ENCODE results near the gene CREB3L2. TPM values are rescaled to one million over a fixed set of nuclear protein-coding genes. Genes with fewer than 3 reads are reported as not detected.
"Not testable (repeated sequence)": the region's sequence is repeated elsewhere in the genome, so short reads cannot be mapped to it uniquely, and the experiment has no call there.

CREB3L2 gene
- polyA plus RNA-seq, 3 donors: 49.4 to 55.1 (median 49.7) TPM

DNA sequence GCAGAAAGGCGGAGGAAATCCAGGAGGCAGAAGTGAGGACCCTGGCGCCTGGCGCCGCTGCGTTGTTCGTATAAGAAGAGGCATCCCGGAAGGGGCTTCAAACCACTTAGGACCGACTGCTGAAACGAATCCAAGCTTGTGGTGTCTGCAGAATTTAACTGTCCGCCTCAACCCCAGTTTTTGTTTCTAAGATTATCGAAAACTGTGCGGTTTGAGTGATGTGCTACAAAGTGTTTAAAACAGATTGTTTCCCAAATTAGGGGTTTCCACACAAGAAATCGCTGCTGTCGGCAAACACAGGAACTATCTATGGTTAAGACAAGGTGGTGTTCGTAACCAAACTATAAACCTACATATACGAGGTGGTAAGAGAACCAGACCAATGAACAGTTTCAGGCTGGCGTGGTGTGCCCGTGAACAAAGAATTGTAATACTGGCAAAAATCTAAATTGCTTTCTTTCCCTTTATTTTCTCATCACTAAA lies 154.3 kb downstream of the CREB3L2 start:
- no peak for DNase-seq

DNA sequence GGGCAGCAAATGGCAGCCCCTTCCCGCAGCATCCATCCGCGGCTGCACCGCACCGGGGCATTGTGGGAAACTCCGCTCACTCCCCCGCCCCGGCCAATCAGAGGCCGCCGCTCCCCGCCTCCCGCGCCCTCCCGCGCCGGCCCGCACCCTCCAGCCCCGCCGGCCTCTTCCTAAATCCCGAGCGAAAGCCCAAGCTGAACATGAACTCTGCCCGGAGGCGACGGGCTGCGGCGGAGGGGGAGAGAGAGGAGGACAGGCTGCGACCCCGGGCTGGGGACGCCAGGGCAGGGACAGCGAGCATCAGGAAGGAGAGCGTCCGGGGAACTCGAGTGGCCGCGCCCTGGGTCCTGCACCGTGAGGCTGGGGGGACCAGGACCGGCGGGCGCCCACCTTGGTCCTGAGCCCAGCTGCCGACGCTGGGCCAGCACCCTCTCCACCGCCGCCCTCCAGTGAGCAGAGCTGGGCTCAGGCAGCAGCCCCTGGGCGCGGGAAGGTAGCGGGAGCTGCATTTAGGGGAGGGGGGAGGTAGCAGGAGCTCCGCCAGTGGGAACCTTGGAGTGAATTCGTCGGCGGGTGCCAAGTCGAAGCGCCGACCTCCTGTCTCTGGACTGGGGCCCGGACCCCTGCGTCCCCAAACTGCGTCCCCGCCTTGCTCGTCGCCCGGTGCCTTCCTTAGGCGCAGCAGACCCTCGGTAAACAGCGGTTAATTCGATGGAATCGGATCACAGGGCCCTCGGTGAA lies 154.9 kb downstream of the CREB3L2 start, which contains the start of gene DGKI:
Gene DGKI (minus strand): TSS at position 148 of the 741 bp plus-strand sequence.
- DNase-seq: peak; percentile 15

DNA sequence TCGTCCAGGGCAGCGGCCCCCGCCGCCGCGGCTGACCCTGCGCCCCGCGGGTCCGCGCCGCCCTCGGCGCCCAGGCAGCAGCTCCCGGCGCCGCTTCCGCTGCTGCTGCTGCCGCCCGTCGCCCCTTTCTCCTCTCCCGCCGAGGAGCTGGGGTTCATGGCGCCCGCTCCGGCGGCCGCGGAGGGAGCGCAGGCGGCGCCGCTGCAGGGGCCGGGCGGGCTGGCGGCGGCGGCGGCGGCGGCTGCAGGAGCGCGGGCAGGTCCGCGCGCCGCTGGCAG lies 155.4 kb downstream of the CREB3L2 start:
- DNase-seq: no peak

DNA sequence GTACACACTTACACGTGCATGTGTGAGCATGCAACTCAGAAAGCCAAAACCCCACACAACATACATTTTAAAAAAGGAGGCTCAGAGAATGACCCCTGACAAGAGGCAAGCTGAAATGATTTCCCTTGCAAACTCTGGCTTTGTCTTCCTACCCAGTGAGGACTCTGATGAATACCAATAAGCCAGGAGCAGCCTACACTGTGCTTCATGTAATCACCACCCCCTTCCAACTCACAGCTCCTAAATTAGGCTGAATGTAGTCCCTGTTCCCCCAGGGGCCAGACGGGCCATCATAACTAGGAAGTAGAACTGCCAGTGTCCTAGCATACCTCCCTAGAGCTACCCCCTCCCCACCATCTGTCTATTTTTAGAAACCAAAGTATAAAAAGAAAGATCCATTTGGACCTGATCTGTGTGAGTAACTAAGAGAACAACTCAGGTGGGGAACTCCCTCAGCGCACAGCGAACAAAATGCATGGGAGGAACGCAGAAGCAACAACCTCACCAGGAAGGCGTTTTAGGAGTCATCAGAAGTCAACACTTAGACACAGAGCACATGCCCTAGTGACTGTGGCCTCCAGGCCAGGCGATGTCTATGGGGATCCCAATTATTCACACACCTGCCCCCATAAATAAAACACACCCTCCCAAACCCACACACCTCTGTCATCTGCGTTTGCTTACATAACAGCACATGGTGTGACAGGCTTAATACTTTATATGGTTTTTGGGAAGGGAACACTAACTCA lies 157.0 kb downstream of the CREB3L2 start:
- no peak for DNase-seq

DNA sequence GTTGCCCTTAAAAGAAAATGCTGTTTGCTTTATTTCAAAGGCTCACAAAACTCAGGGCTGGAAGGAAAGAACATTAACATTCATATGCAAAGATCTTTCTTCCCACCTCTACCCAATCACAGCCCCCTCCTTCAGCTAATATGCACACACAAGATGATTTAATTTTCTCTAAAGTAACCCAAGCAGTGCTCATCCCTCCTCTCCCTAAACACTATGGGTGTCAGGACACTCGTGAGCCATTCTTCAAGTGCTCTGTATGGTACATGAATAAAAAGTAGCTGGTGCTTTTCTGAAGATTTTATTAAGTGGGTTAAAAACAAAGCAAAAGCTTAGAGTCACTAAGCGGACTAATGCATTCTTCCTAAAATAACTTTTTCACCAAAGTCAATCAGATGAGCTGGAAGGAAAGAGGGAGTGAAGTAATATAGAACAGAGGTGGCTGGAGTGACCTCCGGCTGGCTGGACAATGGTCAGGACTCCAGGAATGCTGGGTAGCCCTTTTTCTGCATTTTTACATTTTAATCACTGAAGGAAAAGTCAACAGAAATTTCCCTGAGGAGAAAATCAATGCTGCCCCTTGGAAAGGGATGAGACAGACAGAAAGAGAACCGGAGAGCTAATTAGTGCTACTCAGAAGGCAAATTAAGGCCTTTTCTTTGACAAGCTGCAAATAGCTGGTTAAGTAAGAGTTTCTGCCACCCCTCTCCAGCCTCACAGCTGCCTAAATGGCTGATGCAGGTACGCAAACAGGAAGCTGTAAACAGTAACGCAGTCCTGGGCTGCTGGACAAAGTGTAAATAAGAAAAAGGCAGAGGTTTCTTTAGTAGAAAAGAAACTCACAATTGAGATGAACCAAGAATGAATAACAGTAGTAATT lies 161.7 kb downstream of the CREB3L2 start:
- no peak for DNase-seq

DNA sequence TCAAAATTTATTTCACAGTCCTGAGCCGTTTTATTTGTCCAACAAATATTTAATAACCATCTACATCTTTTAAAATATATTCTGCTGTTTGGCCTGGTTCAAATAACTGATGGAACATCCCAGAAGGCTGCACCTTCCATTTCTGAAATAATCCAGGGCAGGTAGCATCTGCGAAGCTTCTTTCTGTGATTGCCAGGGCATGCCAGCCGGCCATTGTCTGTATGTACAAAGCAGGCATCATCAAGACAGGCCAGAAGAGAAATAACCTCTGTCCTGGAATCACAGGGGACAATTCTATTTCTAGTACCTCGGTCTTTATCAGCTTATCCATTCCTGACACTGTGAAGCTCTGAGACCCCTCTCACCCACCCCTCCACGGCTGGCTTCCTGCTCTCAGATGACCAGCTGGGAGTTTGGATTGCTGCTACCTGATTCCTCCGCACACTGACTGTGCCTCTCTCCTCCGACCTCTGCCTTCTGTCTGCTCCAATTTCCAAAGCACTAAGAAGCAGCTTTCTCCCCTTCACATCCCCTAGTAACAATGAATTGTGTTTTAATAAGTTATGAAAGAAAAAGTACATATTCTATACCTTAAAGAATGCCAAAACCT lies 163.1 kb downstream of the CREB3L2 start:
- DNase-seq: no peak

DNA sequence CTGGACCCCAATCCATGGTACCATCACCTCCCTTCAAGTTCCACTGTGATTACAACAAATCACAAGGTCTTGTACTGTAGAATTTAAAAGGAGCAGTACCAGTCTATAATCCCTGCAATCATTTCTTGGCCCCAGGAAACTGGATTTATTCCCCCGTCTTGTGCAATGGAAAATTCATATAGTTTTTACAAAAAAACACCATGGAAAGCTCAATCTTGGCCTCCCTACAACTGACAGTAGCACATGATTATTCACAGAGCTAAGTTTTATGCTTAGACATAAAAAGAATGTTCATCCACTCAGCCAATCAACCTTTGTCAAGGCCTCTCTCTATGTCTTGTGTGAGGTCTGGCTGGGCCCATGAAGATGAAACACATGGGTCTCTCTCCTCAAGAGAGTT lies 165.3 kb downstream of the CREB3L2 start:
- no peak for DNase-seq

DNA sequence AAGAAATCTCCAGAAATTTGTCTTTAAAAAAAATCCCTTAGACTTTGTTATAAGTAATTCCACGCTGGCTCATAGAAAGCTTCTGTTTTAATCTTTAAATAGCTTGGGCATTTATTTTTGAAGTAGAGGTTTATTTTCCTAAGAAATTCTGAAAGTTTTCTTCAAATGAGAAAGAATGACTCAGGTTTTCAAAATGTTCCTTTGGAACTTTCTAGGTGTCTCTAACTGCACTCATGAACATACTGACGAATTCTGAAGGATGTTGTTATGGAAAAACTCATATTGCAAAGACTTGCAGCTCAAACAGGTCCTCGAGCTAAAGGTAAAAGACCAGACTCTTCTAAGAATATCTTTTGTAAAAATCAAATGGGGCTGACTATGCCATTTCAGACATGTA lies 165.8 kb downstream of the CREB3L2 start:
- DNase-seq: no peak

DNA sequence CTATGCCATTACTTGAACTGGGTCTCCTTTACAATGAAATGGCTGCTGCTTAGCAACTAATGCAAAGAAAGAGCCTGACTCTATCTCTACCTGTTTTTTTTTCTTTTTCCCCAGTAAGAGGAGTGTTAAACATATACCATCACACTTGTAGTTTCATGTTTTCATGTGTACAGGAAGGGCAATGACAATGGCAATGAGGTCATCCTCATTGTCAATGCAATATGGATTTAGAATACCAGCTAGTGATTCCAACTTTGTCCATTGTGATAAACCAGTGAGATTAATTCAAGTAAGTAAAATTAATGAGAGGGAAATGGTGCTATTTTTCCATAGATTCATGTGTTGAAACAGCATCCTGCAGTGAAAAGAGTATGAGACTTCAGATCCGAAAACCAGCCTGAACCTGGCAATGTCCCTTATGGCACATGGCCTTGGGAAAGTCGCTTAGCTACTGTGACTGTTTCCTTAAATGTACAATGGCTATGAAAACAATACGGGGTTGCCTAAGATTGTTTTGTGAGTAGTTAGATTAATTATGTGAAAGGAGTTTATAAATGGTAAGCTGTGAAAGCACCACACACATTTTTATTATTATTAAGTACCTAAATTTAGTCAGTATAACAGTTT lies 166.3 kb downstream of the CREB3L2 start:
- DNase-seq: no peak

DNA sequence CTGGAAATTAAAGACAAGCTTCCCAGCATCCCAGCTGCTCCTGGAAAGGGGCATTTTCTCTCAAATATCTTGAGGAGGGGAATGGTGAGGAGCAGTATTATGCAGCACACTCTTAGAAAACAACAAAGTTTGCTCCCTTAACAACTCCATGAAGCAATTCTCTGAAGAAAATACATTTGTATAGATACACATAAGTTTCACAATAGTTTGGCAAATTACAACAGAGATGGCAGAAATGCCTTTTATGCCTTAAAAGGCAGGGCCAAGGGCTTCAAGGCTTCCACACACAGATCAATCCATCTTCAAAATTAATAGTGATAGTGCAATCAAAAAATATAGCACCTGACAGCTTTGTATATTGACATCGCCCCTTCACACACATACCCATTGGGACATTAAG lies 167.3 kb downstream of the CREB3L2 start:
- no peak for DNase-seq

DNA sequence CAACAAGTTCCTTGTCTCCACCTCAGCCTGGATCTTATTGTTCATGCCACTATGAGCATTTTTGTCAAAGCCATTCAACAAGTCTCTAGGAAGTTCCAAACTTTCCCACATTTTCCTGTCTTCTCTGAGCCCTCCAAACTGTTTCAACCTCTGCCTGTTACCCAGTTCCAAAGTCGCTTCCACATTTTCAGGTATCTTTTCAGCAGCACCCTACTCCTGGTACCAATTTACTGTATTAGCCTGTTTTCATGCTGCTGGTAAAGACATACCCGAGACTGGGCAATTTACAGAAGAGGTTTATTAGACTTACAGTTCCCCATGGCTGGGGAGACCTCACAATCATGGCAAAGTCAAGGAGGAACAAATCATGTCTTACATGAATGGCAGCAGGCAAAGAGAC lies 168.9 kb downstream of the CREB3L2 start:
- not testable (repeated sequence) for DNase-seq

DNA sequence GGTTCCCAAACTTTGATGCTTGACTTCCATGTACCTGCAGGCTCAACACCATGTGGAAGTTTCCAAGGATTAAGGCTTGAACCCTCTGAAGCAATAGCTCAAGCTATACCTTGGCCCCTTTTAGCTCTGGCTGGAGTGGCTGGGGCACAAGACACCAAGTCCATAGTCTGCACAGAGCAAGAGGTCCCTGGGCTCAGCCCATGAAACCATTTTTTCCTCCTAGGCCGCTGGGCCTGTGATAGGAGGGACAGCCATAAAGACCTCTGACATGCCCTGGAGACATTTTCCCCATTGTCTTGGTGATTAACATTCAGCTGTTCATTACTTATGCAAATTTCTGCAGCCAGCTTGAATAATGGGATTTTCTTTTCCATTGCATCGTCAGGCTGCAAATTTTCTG lies 169.5 kb downstream of the CREB3L2 start:
- DNase-seq: no peak

DNA sequence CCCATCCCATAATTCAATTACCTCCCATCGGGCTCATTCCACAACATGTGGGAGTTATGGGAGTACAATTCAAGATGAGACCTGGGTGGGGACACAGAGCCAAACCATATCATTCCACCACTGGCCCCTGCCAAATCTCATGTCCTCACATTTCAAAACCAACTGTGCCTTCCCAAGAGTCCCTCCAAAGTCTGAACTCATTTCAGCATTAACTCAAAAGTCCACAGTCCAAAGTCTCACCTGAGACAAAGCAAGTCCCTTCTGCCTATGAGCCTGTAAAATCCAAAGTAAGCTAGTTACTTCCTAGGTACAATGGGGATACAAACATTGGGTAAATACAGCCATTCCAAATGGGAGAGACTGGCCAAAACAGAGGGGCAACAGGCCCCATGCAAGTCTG lies 170.3 kb downstream of the CREB3L2 start:
- DNase-seq: not testable (repeated sequence)

DNA sequence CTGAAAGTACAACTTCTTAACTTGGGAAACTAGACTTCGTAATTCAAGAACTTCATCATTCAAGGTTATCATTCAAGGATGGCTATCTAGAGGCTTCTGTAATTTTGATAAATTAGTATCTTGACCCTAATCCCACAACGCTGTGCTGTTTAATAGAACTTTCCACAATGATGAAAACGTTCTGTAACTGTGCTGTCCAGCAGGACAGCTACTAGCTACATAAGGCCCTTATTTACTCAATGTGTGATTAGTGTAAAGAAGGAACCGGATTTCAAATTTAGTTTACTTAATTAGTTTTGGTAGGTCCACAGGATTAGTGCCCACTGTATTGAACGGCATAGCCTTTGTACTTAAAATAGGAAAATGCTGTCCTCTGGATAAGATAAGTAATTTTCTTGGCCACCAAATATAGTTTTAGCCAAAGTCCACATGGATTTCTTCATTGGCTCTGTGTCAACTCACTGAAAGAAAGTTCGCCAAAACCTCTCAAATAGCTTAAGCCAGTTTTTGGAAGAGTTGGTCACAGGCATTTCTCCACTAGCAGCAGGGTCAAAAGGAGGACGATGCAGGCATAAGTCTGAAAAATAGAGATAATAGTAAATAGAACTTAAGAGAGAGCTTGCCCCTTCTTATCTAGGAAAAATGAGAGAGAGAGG lies 172.4 kb downstream of the CREB3L2 start:
- no peak for DNase-seq

DNA sequence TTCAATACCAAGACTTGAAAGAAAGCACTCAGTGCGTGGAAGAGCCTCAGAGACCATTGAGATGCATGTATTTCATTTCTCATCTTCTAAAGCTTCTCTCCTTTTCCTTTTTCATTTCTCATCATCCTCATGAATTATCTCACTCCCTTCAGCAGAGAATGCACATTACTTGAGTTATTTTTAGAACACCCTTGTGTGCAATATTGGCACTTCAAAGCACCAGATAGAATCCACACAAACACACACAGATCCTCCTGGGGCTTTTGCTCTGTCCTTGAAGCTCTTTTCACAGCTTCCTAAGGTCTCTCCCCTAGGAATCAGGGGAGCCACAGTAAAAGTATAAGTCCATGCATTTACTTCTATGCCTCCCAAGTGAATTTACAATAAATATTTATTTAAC lies 173.4 kb downstream of the CREB3L2 start:
- no peak for DNase-seq

DNA sequence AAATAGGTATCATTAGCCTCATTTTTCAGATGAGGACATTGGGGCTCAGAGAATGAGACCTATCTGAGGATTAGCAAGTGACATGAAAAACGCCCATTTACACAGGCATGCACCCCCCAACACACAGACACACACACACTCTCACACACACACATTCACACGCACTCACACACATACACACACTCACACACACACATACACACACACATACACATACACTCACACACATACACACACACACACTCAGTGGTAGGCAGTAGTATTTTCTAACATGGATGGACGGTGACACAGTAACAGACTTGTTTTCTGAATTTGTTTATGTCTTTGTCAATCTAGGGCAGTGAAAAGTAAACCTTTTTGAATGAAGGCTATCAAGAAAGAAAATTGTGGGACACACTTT lies 176.4 kb downstream of the CREB3L2 start:
- DNase-seq: no peak

Other genes with a start within 250 kb of the CREB3L2 start
- 1 to 10 TPM; 1.5 to 2.3 (median 1.6) TPM for gene DGKI, start 155.1 kb downstream of the CREB3L2 start, polyA plus RNA-seq (ENCODE audit: insufficient read length in 3 of 3)
- gene AKR1D1, start 74.4 kb upstream of the CREB3L2 start, polyA plus RNA-seq (ENCODE audit: insufficient read length in 3 of 3): under 1 TPM in 2 of 3 donors, not detected in 1; 0.13 to 0.34 TPM

All from renal pelvis (tissue), 4 donors.